Upper lobe of left lung (tissue), 6 donors: ENCODE measurements around the gene BCKDK. TPM values are rescaled to one million over a fixed set of nuclear protein-coding genes. Genes with fewer than 3 reads are reported as not detected.

Source experiments
- ATAC-seq, 2 donors: fragments of 200-7000 bp; cut with Tn5 transposase; one replicate each; pipeline ENCODE4 v1.9.1; 2022; ENCODE audit warnings: mild to moderate bottlenecking in 2 of 2, moderate library complexity in 2 of 2; ENCODE audit not compliant: low FRiP score in 2 of 2
- DNase-seq, 2 donors: peaks; one replicate each; pipeline ENCODE4 v3.0.0-alpha.2; 2019 to 2020
- H3K27ac ChIP-seq, 4 donors: fragments of 200-600 bp; sonication (generic); one replicate each; pipeline ENCODE4 v1.5.1; 2016 to 2019
- H3K27me3 ChIP-seq, 4 donors: fragments of 200-600 bp; sonication (generic); one replicate each; pipeline ENCODE4 v1.5.1; 2017 to 2019
- H3K36me3 ChIP-seq, 4 donors: fragments of 200-600 bp; sonication (generic); one replicate each; pipeline ENCODE4 v1.5.1; 2016 to 2019
- H3K4me1 ChIP-seq, 4 donors: fragments of 200-600 bp; sonication (generic); one replicate each; pipeline ENCODE4 v1.5.1; 2018 to 2019
- H3K4me3 ChIP-seq, 4 donors: fragments of 200-600 bp; sonication (generic); one replicate each; pipeline ENCODE4 v1.5.1; 2017 to 2019; ENCODE audit warnings: mild to moderate bottlenecking in 2 of 4, moderate library complexity in 1 of 4
- H3K9me3 ChIP-seq, 4 donors: fragments of 200-600 bp; sonication (generic); one replicate each; pipeline ENCODE4 v1.5.1; 2018 to 2019
- CTCF ChIP-seq, 6 experiments: fragments of 450-650 bp in 4 of 6; fragments of 200-600 bp in 2 of 6; sonication (generic) in 2 of 6; IDR thresholded peaks; one replicate each; pipeline ENCODE4 v1.5.1; 2016 to 2019; ENCODE audit warnings: antibody characterized with exemption in 6 of 6
- EP300 ChIP-seq, 4 donors: sonication (generic); formaldehyde crosslinking; IDR thresholded peaks; one replicate each; pipeline ENCODE4 v1.5.1; 2017; ENCODE audit warnings: antibody characterized with exemption in 4 of 4, control low read depth in 2 of 4
- POLR2A ChIP-seq, 4 donors: fragments of 450-650 bp; IDR thresholded peaks; one replicate each; pipeline ENCODE4 v1.5.1; 2016 to 2017; ENCODE audit warnings: antibody characterized with exemption in 4 of 4, mild to moderate bottlenecking in 2 of 4
- POLR2AphosphoS5 ChIP-seq, 2 donors: sonication (generic); formaldehyde crosslinking; IDR thresholded peaks; one replicate each; pipeline ENCODE4 v1.5.1; 2017; ENCODE audit warnings: antibody characterized with exemption in 2 of 2
- WGBS, 2 donors: methylation state at CpG; one replicate each; pipeline ENCODE4 v1.1.5; 2017 to 2018; 5-methylcytosine and 5-hydroxymethylcytosine counted together
- total RNA-seq, 6 donors: library from RNA; depleted of rRNA in 4 of 6; stranded (reverse); fragments of >200 nt in 4 of 6; gene quantifications; one replicate each; pipeline versions ENCODE4 v1.1.0 to v1.2.1, GENCODE V29; 2016 to 2021
- donor health status: DM: no; HTN: no; CAD: no; lungs with moderate emphysema.
- donor health status: DM: no; HTN: yes; CAD: no; lungs with severe emphysema.

The BCKDK gene
- total RNA-seq, 6 donors from 2014 or later = 23.2 to 64.4 (median 39.3) TPM

- H3K27me3 ChIP-seq = no peaks in the 10 kb centered on the region
- no peaks in the 10 kb centered on the region for H3K9me3 ChIP-seq
- peaks cover 10 to 93% (median 41%) of the 10 kb centered on the region in 4 donors for H3K36me3 ChIP-seq
- DNase-seq = no peak
- WGBS, 2 donors = 90 to 94% methylated on average over 3 of the region's 3 CpGs
- TF ChIP-seq CTCF (IDR thresholded peaks at IDR 0.05) (no peak), EP300 (IDR thresholded peaks at IDR 0.05) (no peak), POLR2AphosphoS5 (IDR thresholded peaks at IDR 0.05) (no peak), POLR2A (IDR thresholded peaks at IDR 0.05) (no peak)
- peaks cover 29 to 45% (median 41%) of the 10 kb centered on the region in 4 donors for H3K4me1 ChIP-seq
- peak overlapping the region in 1 of 4 donors; percentile 91 for H3K27ac ChIP-seq
- no peak for ATAC-seq
- H3K4me3 ChIP-seq = no peak overlapping the region
Observed at GRCh38 chr16:31125844-31126243, 17.7 kb downstream of the BCKDK start.

GRCh38 chr16:31127182-31127581 lies 19.0 kb downstream of the BCKDK start:
- DNase-seq (peak; percentile 80 to 87), ATAC-seq (peak in 1 of 2 donors; percentile 38)
- 65 to 87% methylated on average over 12 to 13 of the region's 13 CpGs for WGBS, 2 donors

GRCh38 chr16:31128711-31129567 lies 20.8 kb downstream of the BCKDK start:
- Histone ChIP-seq H3K4me3 (no peak overlapping the region), H3K4me1 (peaks cover 29 to 74% (median 57%) of the 10 kb centered on the region in 4 donors), H3K27me3 (no peaks in the 10 kb centered on the region), H3K27ac (peak overlapping the region; percentile 91 to 94 (median 92)), H3K36me3 (peaks cover 0 to 79% (median 42%) of the 10 kb centered on the region in 4 donors), H3K9me3 (no peaks in the 10 kb centered on the region)
- peak; percentile 84 to 88 for ATAC-seq
- DNase-seq = peak in 1 of 2 donors; percentile 94
- WGBS, 2 donors = 40 to 75% methylated on average over 9 to 14 of the region's 14 CpGs
- peak; percentile 81 to 87 for TF ChIP-seq POLR2AphosphoS5 (IDR thresholded peaks at IDR 0.05)
- peak in 1 of 6 experiments; percentile 6 for TF ChIP-seq CTCF (IDR thresholded peaks at IDR 0.05)
- TF ChIP-seq EP300 (IDR thresholded peaks at IDR 0.05) = peak in 2 of 4 donors; percentile 58 to 78
- peak in 1 of 4 donors; percentile 76 for TF ChIP-seq POLR2A (IDR thresholded peaks at IDR 0.05)

More at GRCh38 chr16:31127182-31127581, 19.0 kb downstream of the BCKDK start:
- no peak overlapping the region for H3K4me3 ChIP-seq
- peaks cover 4 to 93% (median 43%) of the 10 kb centered on the region in 4 donors for H3K36me3 ChIP-seq
- no peaks in the 10 kb centered on the region for H3K27me3 ChIP-seq
- peak overlapping the region; percentile 91 to 94 (median 92) for H3K27ac ChIP-seq
- no peaks in the 10 kb centered on the region for H3K9me3 ChIP-seq
- TF ChIP-seq POLR2A (IDR thresholded peaks at IDR 0.05) (peak in 1 of 4 donors; percentile 68), CTCF (IDR thresholded peaks at IDR 0.05) (no peak), EP300 (IDR thresholded peaks at IDR 0.05) (no peak), POLR2AphosphoS5 (IDR thresholded peaks at IDR 0.05) (no peak)
- peaks cover 29 to 58% (median 51%) of the 10 kb centered on the region in 4 donors for H3K4me1 ChIP-seq

- no peaks in the 10 kb centered on the region for H3K27me3 ChIP-seq
- peaks cover 0 to 71% (median 39%) of the 10 kb centered on the region in 4 donors for H3K36me3 ChIP-seq
- peaks cover 29 to 82% (median 58%) of the 10 kb centered on the region in 4 donors for H3K4me1 ChIP-seq
- ATAC-seq (peak in 1 of 2 donors; percentile 64), DNase-seq (peak; percentile 72 to 91)
- H3K27ac ChIP-seq = peak overlapping the region; percentile 91 to 94 (median 92)
- peak in 1 of 2 donors; percentile 21 for TF ChIP-seq POLR2AphosphoS5 (IDR thresholded peaks at IDR 0.05)
- TF ChIP-seq CTCF (IDR thresholded peaks at IDR 0.05) = no peak
- TF ChIP-seq POLR2A (IDR thresholded peaks at IDR 0.05) = peak in 1 of 4 donors; percentile 55
- TF ChIP-seq EP300 (IDR thresholded peaks at IDR 0.05) = no peak
- no peaks in the 10 kb centered on the region for H3K9me3 ChIP-seq
- WGBS, 2 donors = 43 to 76% methylated on average over 6 to 24 of the region's 29 CpGs
- peak overlapping the region in 1 of 4 donors; percentile 17 for H3K4me3 ChIP-seq
Observed at GRCh38 chr16:31129568-31130335, 21.6 kb downstream of the BCKDK start.
